Body of pancreas (tissue), 4 donors: ENCODE measurements around the gene PGC. TPM values are rescaled to one million over a fixed set of nuclear protein-coding genes. Genes with fewer than 3 reads are reported as not detected.

Source experiments
- ATAC-seq: fragments of 150-250 bp; one replicate; pipeline ENCODE4 v1.9.1; 2016
- DNase-seq, 4 donors: peaks; one replicate each; pipeline ENCODE4 v3.0.0-alpha.2; 2019
- H3K27ac ChIP-seq, 4 donors: fragments of 200-600 bp; sonication (generic); 1 replicate in 3 of 4; 2 replicates in 1 of 4; pipeline versions ENCODE4 v1.5.1 to v1.6.1; 2016 to 2019; ENCODE audit warnings: mild to moderate bottlenecking in 1 of 4, mixed read lengths in 1 of 4, moderate library complexity in 1 of 4
- H3K27me3 ChIP-seq, 2 donors: fragments of 200-600 bp; sonication (generic); one replicate each; pipeline ENCODE4 v1.6.0; 2016; ENCODE audit warnings: mild to moderate bottlenecking in 1 of 2
- H3K36me3 ChIP-seq, 2 donors: fragments of 200-600 bp; sonication (generic); replicated peaks in 1 of 2; 2 replicates each; pipeline ENCODE4 v1.5.1; 2016; ENCODE audit warnings: low read depth in 2 of 2; ENCODE audit not compliant: insufficient read depth in 1 of 2
- H3K4me1 ChIP-seq: fragments of 200-600 bp; sonication (generic); one replicate; pipeline ENCODE4 v1.6.0; 2016
- H3K4me3 ChIP-seq, 2 donors: fragments of 200-600 bp; sonication (generic); 1 replicate in 1 of 2; 2 replicates in 1 of 2; pipeline ENCODE4 v1.5.1; 2016 to 2019
- H3K9me3 ChIP-seq, 3 donors: fragments of 200-600 bp; sonication (generic); 1 replicate in 2 of 3; 2 replicates in 1 of 3; pipeline ENCODE4 v1.5.1; 2016
- CTCF ChIP-seq, 7 experiments: fragments of 450-650 bp in 4 of 7; fragments of 200-600 bp in 3 of 7; sonication (generic) in 3 of 7; IDR thresholded peaks; one replicate each; pipeline ENCODE4 v1.5.1; 2016 to 2019; ENCODE audit warnings: antibody characterized with exemption in 7 of 7
- POLR2A ChIP-seq, 3 donors: fragments of 450-650 bp; IDR thresholded peaks; one replicate each; pipeline ENCODE4 v1.6.1; 2016; ENCODE audit warnings: antibody characterized with exemption in 3 of 3, mild to moderate bottlenecking in 2 of 3
- WGBS, 2 donors: methylation state at CpG; one replicate each; pipeline ENCODE4 v1.1.5; 2017; 5-methylcytosine and 5-hydroxymethylcytosine counted together
- intact Hi-C: fragments of 100-400 bp; cut with DNase I; formaldehyde crosslinking; loops from one replicate; pipeline ENCODE4 v1.15.1; 2023
- total RNA-seq, 2 donors: library from RNA; depleted of rRNA; stranded (reverse); fragments of >200 nt; gene quantifications; one replicate each; pipeline ENCODE4 v1.1.0, GENCODE V29; 2016

The PGC gene
- total RNA-seq, 2 donors from 2014 or later = 48.8 to 91.1 TPM

GRCh38 chr6:41713650-41714291 is 33.4 kb downstream of the PGC start:
- intact Hi-C loops = no loop called here
- ATAC-seq (no peak), DNase-seq (peak in 3 of 4 donors; percentile 21 to 39 (median 29))
- Histone ChIP-seq H3K36me3 (no peaks in the 10 kb centered on the region), H3K4me3 (no peak overlapping the region), H3K27me3 (no peaks in the 10 kb centered on the region), H3K27ac (peak overlapping the region; percentile 62 to 86 (median 78)), H3K4me1 (peaks cover 53% of the 10 kb centered on the region), H3K9me3 (no peaks in the 10 kb centered on the region)
- 60 to 62% methylated on average over 9 to 13 of the region's 14 CpGs for WGBS, 2 donors
- TF ChIP-seq CTCF (IDR thresholded peaks at IDR 0.05) = no peak
- TF ChIP-seq POLR2A (IDR thresholded peaks at IDR 0.05) = no peak

- H3K4me3 ChIP-seq = no peak overlapping the region
- TF ChIP-seq POLR2A (IDR thresholded peaks at IDR 0.05) = no peak
- TF ChIP-seq CTCF (IDR thresholded peaks at IDR 0.05) = peak in 1 of 7 experiments; percentile 4
- ATAC-seq (peak; percentile 83), DNase-seq (peak; percentile 72 to 89 (median 79))
- H3K4me1 ChIP-seq = peaks cover 53% of the 10 kb centered on the region
- 30 to 45% methylated on average over 7 to 9 of the region's 9 CpGs for WGBS, 2 donors
- peak overlapping the region; percentile 62 to 86 (median 78) for H3K27ac ChIP-seq
- no peaks in the 10 kb centered on the region for H3K9me3 ChIP-seq
- H3K36me3 ChIP-seq = no peaks in the 10 kb centered on the region
- intact Hi-C loops = no loop called here
- no peaks in the 10 kb centered on the region for H3K27me3 ChIP-seq
Observed at GRCh38 chr6:41713159-41713649, 34.0 kb downstream of the PGC start.

- Histone ChIP-seq H3K27ac (peak overlapping the region; percentile 62 to 86 (median 78)), H3K4me1 (peaks cover 52% of the 10 kb centered on the region), H3K9me3 (no peaks in the 10 kb centered on the region), H3K36me3 (no peaks in the 10 kb centered on the region), H3K27me3 (no peaks in the 10 kb centered on the region), H3K4me3 (no peak overlapping the region)
- 28 to 43% methylated on average over 6 to 10 of the region's 10 CpGs for WGBS, 2 donors
- intact Hi-C loops = no loop called here
- ATAC-seq (peak; percentile 83), DNase-seq (peak; percentile 78 to 89 (median 84))
- peak in 3 of 7 experiments; percentile 15 to 43 (median 25) for TF ChIP-seq CTCF (IDR thresholded peaks at IDR 0.05)
- no peak for TF ChIP-seq POLR2A (IDR thresholded peaks at IDR 0.05)
Observed at GRCh38 chr6:41712651-41713103, 34.5 kb downstream of the PGC start.

- H3K4me1 ChIP-seq = peaks cover 40% of the 10 kb centered on the region
- peak overlapping the region; percentile 62 to 86 (median 78) for H3K27ac ChIP-seq
- H3K4me3 ChIP-seq = no peak overlapping the region
- intact Hi-C loops = no loop called here
- TF ChIP-seq POLR2A (IDR thresholded peaks at IDR 0.05) = no peak
- TF ChIP-seq CTCF (IDR thresholded peaks at IDR 0.05) = no peak
- WGBS, 2 donors = 86 to 91% methylated on average over 7 to 9 of the region's 9 CpGs
- no peaks in the 10 kb centered on the region for H3K36me3 ChIP-seq
- DNase-seq (no peak), ATAC-seq (no peak)
- H3K27me3 ChIP-seq = no peaks in the 10 kb centered on the region
- no peaks in the 10 kb centered on the region for H3K9me3 ChIP-seq
Observed at GRCh38 chr6:41711323-41712038, 35.7 kb downstream of the PGC start.
